Psoas muscle (tissue), 8 donors: Measurements from ENCODE around the gene TLR8. TPM values are rescaled to one million over a fixed set of nuclear protein-coding genes. Genes with fewer than 3 reads are reported as not detected.

Experiments used
- ATAC-seq, 4 donors: fragments of 200-7000 bp; cut with Tn5 transposase; one replicate each; pipeline ENCODE4 v1.9.1; 2020; ENCODE audit warnings: moderate library complexity in 3 of 4, mild to moderate bottlenecking in 2 of 4
- DNase-seq, 2 donors: peaks; one replicate each; pipeline ENCODE4 v3.0.0-alpha.2; 2020
- H3K27ac ChIP-seq: fragments of 200-600 bp; one replicate; pipeline ENCODE4 v1.8.0; 2022
- H3K27me3 ChIP-seq, 3 donors: fragments of 200-600 bp in 1 of 3; one replicate each; pipeline versions ENCODE4 v1.6.1 to v1.8.0; 2013 to 2022; ENCODE audit warnings: low read length in 2 of 3, mild to moderate bottlenecking in 2 of 3, moderate library complexity in 1 of 3; ENCODE audit not compliant: insufficient read depth in 3 of 3
- H3K36me3 ChIP-seq, 2 donors: fragments of 200-600 bp in 1 of 2; one replicate each; pipeline versions ENCODE4 v1.6.1 to v1.8.0; 2013 to 2022; ENCODE audit warnings: low read depth in 1 of 2, mild to moderate bottlenecking in 1 of 2, moderate library complexity in 1 of 2; ENCODE audit not compliant: insufficient read depth in 1 of 2
- H3K4me1 ChIP-seq: fragments of 200-600 bp; one replicate; pipeline ENCODE4 v1.8.0; 2022
- H3K4me3 ChIP-seq: fragments of 200-600 bp; one replicate; pipeline ENCODE4 v1.8.0; 2022; ENCODE audit warnings: mild to moderate bottlenecking
- H3K9me3 ChIP-seq: fragments of 200-600 bp; one replicate; pipeline ENCODE4 v1.8.0; 2022
- WGBS, 3 donors: extraction: QIAGEN DNeasy Blood & Tissue Kit; methylation state at CpG; one replicate each; pipeline versions ENCODE4 v1.1.6 to v1.1.7; 2013; 5-methylcytosine and 5-hydroxymethylcytosine counted together
- intact Hi-C, 2 donors: fragments of 100-400 bp; cut with DNase I; formaldehyde crosslinking; loops; one replicate each; pipeline versions ENCODE4 v1.11.0 to v1.14.2; 2022
- polyA plus RNA-seq, 3 donors: library from polyadenylated mRNA; stranded (reverse); fragments of 200-250 nt; gene quantifications; one replicate each; pipeline ENCODE4 v1.2.3, GENCODE V29; 2013
- total RNA-seq, 4 donors: library from RNA; stranded (reverse); fragmentation: NEBNext Ultra II Directional in 2 of 4; extraction: Animal tissue kit (Norgen Biotek cat#: 25700) in 2 of 4; gene quantifications; one replicate each; pipeline versions ENCODE4 v1.2.1 to v1.2.4, GENCODE V29; 2021 to 2023
- TF ChIP-seq, protein P1 (sequence below): fragments of 200-600 bp; IDR thresholded peaks from one replicate; pipeline ENCODE4 v1.8.0; 2022; ENCODE audit warnings: antibody characterized with exemption
- donor health status: healthy with polysubstance abuse.
- donor health status: DM: no; HTN: no; CAD: no; lungs with moderate emphysema.
- donor health status: Bipolar disorder and iron deficiency.
- donor health status: healthy.
- donor health status: DM: yes; HTN: yes; CAD: no.
- donor health status: DM: no; HTN: no; CAD: no.
- donor health status: DM: no; HTN: no; CAD: no.
- donor health status: DM: yes; HTN: yes; CAD: no.

TLR8 gene
- total and polyA plus RNA-seq, 7 donors, result 0.06 to 0.57 (median 0.36) TPM

DNA sequence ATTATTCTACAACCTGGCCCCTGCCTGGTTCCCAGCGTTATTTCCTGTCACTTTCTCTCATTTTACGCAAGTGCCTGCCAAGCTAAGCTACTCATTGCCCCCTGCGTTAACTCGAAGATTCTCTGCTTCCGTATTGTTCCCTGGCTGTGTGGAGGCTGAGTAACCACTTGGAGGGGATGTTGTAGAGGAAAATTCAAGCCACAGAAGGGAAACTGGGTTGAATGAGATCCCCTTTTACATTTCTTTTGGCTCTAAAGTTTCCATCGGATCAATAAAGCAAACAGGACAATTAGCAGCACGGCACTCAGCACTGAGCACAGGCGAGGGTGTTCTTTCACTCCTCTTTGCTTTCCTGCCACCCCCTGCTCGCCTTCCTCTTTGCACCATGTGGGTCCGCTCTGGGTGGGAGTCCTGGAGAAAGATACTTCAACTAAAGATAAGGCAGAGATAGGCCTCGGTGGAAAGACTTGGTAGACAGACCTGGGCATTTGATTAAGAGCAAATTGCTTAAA, 64.3 kb downstream of the TLR8 start:
- Histone ChIP-seq H3K36me3 (no peaks in the 10 kb centered on the region), H3K27me3 (peaks cover 0 to 22% (median 0%) of the 10 kb centered on the region in 3 donors), H3K27ac (peak overlapping the region; percentile 63), H3K4me1 (no peaks in the 10 kb centered on the region), H3K9me3 (no peaks in the 10 kb centered on the region), H3K4me3 (peak overlapping the region; percentile 15)
- WGBS, 3 donors, result 25 to 41% (median 39%) methylated on average over 11 of the region's 11 CpGs
- TF ChIP-seq, protein P1, sequence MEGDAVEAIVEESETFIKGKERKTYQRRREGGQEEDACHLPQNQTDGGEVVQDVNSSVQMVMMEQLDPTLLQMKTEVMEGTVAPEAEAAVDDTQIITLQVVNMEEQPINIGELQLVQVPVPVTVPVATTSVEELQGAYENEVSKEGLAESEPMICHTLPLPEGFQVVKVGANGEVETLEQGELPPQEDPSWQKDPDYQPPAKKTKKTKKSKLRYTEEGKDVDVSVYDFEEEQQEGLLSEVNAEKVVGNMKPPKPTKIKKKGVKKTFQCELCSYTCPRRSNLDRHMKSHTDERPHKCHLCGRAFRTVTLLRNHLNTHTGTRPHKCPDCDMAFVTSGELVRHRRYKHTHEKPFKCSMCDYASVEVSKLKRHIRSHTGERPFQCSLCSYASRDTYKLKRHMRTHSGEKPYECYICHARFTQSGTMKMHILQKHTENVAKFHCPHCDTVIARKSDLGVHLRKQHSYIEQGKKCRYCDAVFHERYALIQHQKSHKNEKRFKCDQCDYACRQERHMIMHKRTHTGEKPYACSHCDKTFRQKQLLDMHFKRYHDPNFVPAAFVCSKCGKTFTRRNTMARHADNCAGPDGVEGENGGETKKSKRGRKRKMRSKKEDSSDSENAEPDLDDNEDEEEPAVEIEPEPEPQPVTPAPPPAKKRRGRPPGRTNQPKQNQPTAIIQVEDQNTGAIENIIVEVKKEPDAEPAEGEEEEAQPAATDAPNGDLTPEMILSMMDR, result peak; percentile 30
- peak in 1 of 4 donors; percentile 46 for ATAC-seq
- intact Hi-C loops, result no loop called here
- no peak for DNase-seq

DNA sequence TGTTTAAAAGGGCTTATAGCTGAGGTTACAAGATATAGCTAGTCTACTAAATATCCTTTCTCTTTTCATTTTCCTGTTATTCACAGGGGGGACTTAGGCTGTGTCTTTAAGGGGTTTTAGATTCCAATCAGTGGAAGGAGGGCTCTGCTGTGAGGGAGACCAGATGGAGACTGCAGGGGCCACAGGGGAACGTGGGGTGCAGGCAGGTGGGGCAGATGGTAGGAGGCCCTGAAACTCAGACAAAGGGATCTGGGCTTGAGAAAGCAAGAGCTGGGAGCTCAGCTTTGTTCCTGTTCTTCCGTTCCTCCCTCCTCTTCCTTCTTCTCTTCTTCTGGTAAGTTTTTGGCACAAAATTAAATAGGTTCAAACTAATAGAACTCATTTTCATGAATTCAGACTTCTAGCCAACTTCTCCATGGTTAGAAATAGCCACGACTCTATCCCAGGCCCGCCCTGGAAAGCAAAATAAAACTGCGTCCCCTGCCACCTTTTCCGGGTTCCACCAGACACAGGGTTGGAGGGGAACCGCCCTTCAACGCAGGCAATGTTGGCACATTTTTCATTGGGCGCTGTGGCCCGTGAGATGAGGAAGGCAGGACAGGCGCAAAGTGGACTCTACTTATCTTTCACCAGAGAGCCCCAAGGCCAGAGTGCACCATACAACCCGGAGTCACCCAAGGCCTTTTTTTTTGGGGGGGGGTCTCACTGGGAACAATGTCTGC, 65.0 kb downstream of the TLR8 start:
- ATAC-seq, result no peak
- peak overlapping the region; percentile 63 for H3K27ac ChIP-seq
- TF ChIP-seq, protein P1, result no peak
- peaks cover 0 to 24% (median 0%) of the 10 kb centered on the region in 3 donors for H3K27me3 ChIP-seq
- H3K4me1 ChIP-seq, result no peaks in the 10 kb centered on the region
- 63 to 74% (median 67%) methylated on average over 12 of the region's 12 CpGs for WGBS, 3 donors
- peak in 1 of 2 donors; percentile 29 for DNase-seq
- peak overlapping the region; percentile 15 for H3K4me3 ChIP-seq
- no peaks in the 10 kb centered on the region for H3K9me3 ChIP-seq
- no peaks in the 10 kb centered on the region for H3K36me3 ChIP-seq
- intact Hi-C loops, result no loop called here

DNA sequence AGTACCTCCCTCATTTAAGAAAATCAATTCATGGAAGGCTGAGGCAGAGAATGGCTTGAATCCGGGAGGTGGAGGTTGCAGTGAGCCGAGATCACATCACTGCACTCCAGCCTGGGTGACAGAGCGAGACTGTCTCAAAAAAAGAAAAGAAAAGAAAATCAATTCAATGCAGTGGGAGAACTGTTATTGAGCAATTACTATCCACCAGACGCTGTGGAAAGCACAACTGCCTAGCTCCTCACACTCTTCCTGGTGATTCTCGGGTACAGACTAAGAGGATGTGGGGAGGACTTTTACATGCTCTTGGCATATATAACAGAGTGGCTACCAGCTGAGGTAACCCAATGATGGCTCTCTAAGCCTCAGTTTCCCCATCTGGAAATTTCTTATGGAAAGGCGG, 65.8 kb downstream of the TLR8 start:
- intact Hi-C loops, result no loop called here
- WGBS, 3 donors, result 65 to 85% (median 78%) methylated on average over 6 of the region's 6 CpGs
- TF ChIP-seq, protein P1, result no peak

More for the DNA sequence above, 65.8 kb downstream of the TLR8 start:
- DNase-seq (no peak), ATAC-seq (no peak)
- Histone ChIP-seq H3K27ac (peak overlapping the region; percentile 63), H3K27me3 (peaks cover 0 to 27% (median 0%) of the 10 kb centered on the region in 3 donors), H3K4me1 (no peaks in the 10 kb centered on the region), H3K9me3 (no peaks in the 10 kb centered on the region), H3K36me3 (no peaks in the 10 kb centered on the region), H3K4me3 (no peak overlapping the region)

Other genes with a start within 250 kb of the TLR8 start
- 1 to 10 TPM; 1.9 to 3.5 (median 2.5) TPM for gene PRPS2, start 115.2 kb upstream of the TLR8 start, total RNA-seq
- gene PRPS2, start 115.2 kb upstream of the TLR8 start, polyA plus RNA-seq, result 1 to 10 TPM in 2 of 3 donors, under 1 TPM in 1; 0.97 to 1.4 (median 1.1) TPM
- under 1 TPM; 0.08 to 0.73 (median 0.42) TPM for gene TLR7, start 39.5 kb upstream of the TLR8 start, total RNA-seq
- under 1 TPM; 0.03 to 0.04 (median 0.04) TPM for gene TLR7, start 39.5 kb upstream of the TLR8 start, polyA plus RNA-seq
- 100 to 1,000 TPM; 382 to 731 (median 461) TPM for gene TMSB4X, start 68.5 kb downstream of the TLR8 start, total RNA-seq
- 1,000 to 10,000 TPM in 1 of 3 donors, 100 to 1,000 TPM in 2; 534 to 1,148 (median 724) TPM for gene TMSB4X, start 68.5 kb downstream of the TLR8 start, polyA plus RNA-seq
- under 1 TPM in 1 of 4 donors, not detected in 3; 0.04 TPM for gene FAM9C, start 138.0 kb downstream of the TLR8 start, total RNA-seq
- gene FAM9C, start 138.0 kb downstream of the TLR8 start, polyA plus RNA-seq, result not detected